ENCODE data around the gene AAK1. TPM values are rescaled to one million over a fixed set of nuclear protein-coding genes. Genes with fewer than 3 reads are reported as not detected.
A peak's percentile ranks its signal among the peaks of the same experiment; 100 is the strongest.

AAK1 gene
- polyA plus RNA-seq, 4 donors: 16.1 to 23.9 (median 19.0) TPM

- DNase-seq (ENCODE audit: low read depth in 4 of 4, low spot score in 3 of 4): no peak
Measured at GRCh38 chr2:69547984-69548715, 95.4 kb downstream of the AAK1 start.

DNA sequence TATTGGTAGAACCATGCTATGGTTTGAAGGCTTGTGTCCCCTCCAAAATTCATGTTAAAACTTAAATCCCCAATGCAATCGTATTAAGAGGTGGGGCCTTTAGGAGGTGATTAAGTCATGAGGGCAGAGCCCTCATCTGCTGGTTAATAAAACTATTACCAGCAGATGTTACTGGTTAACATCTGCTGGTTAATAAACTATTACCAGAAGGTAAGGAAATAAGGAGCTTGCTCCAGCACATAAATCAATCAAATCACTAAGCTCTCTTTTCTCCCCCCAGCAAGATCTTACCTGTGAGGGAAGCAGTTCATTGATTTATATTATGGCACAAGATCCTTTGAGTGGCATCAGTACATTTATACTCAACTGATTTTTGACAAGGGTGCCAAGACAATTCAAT lies 96.9 kb downstream of the AAK1 start:
- no peak for DNase-seq (ENCODE audit: low read depth in 4 of 4, low spot score in 3 of 4)

DNA sequence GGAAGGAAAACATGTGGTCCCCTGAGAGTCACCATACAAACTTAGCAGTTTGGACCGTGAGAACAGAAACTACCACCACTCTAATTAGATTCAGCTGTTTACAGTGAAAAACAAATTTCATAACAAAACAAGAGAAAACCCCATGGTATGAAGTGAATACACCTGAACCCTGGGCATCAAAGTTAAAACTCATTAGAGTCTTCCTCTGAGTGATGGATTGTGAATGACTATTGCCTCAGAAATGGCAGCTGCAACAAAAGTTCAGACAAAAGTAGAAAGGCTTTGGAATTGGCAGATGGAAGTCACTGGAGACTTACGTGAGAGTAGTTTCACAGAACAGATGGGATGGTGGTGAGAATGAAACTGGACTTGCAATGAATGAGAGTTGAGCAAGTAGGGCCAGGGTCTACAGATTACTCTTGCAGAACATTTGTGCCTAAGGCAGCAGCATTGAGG lies 98.0 kb downstream of the AAK1 start:
- DNase-seq (ENCODE audit: low read depth in 4 of 4, low spot score in 3 of 4): no peak

- no peak for DNase-seq (ENCODE audit: low read depth in 4 of 4, low spot score in 3 of 4)
Measured at GRCh38 chr2:69544951-69545350, 98.6 kb downstream of the AAK1 start.

DNA sequence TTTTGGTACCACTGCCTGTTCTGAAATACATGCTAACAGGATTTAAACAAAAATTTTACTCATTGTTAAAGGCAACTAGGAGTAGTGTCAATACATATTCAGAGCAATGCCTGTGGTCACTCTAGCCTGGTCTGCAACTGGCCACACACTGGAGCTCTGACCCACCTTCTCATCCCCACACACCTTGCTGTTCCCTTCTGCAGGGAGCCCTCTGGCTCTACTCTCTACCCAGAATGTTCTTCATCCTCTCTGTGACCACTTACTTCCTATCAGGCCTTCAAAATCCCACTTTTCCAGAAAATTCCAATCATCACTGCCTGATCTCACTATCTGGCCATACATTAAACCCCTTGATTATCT lies 104.0 kb downstream of the AAK1 start:
- DNase-seq (ENCODE audit: low read depth in 4 of 4, low spot score in 3 of 4): no peak

- no peak for DNase-seq (ENCODE audit: low read depth in 4 of 4, low spot score in 3 of 4)
Measured at GRCh38 chr2:69538872-69539548, 104.5 kb downstream of the AAK1 start.

DNA sequence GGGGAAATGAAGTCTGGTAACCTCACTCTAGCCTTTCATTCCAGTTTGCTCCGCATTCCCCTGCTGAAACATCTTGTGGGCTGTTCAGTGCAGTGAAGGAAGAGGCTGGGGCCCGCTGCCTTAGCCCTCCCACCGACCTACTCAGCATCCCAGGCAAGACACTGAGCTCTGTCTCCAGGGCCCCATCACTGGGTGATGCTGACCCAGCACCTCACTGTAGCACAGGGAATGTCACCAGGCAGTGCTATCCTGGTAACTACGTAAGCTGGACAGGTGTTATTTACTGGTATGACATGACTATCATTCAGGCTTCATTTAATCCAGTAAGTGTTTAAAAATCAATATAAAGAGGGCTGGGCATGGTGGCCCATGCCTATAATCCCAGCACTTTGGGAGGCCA lies 105.3 kb downstream of the AAK1 start:
- DNase-seq (ENCODE audit: low read depth in 4 of 4, low spot score in 3 of 4): no peak

- no peak for DNase-seq (ENCODE audit: low read depth in 4 of 4, low spot score in 3 of 4)
Measured at GRCh38 chr2:69535817-69536241, 107.7 kb downstream of the AAK1 start.

GRCh38 chr2:69531186-69531585 lies 112.4 kb downstream of the AAK1 start:
- no peak for DNase-seq (ENCODE audit: low read depth in 4 of 4, low spot score in 3 of 4)

DNA sequence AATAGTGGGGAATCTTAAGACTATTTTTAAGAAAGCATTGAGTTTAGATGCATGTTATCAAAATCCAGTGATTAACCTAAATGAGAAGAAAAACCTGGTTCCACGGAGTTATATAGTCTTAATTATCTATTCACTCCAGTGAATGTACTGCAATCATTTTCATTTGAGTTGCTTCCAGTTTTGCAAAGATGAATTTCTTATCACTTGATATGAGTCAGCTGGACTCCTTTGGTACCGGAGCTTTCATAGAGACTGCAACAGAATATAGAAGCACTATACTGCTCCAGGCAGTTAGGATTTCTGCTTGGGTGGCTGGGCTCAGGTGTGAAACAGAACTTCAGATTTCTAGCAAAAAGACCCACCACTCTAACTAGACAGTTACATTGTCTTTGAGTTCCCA lies 114.1 kb downstream of the AAK1 start:
- DNase-seq (ENCODE audit: low read depth in 4 of 4, low spot score in 3 of 4): no peak

DNA sequence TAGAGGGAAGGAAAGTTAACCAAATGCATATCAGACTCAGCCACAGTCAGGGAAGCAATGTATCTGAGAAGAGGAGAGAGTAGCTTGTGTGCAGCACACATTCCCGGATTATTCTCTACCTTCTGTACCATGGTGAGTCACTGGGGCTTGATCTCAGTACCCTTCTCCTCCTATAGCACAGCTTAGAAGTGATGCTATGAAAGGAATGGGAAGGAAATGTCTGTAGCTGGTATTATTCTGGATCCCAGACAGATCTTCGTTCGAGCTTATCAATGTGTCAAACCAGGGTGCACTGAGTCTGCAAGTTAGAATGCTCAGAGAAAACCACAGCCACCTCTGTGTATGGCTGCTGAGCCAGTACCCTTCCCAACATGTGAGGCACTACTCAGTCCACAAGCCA lies 118.3 kb downstream of the AAK1 start:
- no peak for DNase-seq (ENCODE audit: low read depth in 4 of 4, low spot score in 3 of 4)

- DNase-seq (ENCODE audit: low read depth in 4 of 4, low spot score in 3 of 4): no peak
Measured at GRCh38 chr2:69524799-69525198, 118.7 kb downstream of the AAK1 start.

DNA sequence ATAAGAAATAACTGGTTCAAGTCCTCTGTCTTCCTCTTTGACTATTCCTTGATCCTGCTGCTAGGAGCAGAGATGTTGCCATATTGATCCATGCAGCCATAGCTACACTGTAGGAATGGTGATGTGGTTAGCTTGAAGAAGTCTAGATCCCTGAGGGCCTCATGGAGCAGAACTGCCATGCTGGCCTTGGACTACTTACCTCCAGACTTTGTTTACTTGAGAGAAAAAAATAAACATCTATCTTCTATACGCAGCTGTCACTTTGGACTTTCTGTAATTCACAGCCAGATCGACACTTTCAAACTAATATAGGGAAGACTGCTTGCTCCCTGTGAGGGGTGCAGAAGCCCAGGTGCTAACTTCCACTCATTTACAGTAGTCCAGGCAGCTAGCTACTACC lies 121.8 kb downstream of the AAK1 start:
- no peak for DNase-seq (ENCODE audit: low read depth in 4 of 4, low spot score in 3 of 4)

DNA sequence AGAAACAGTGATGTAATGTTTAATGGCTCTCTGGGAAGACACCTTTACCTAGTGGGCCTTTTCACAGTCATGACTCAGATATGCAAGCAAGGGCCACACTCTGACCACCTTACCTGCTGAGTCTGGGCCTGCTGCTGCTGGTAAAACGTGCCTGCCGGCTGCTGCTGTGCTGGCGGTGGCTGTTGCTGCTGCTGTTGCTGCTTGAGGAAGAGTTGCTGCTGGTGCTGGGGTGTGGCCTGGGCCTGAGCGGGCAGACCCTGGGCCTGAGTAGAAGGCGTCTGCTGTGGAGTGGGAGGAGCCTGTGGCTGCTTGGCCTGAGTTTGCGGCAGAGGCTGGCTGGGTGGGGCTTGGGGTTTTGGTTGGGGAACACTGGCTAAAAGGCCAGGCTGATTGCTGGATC lies 124.7 kb downstream of the AAK1 start:
- DNase-seq (ENCODE audit: low read depth in 4 of 4, low spot score in 3 of 4): no peak

GRCh38 chr2:69517410-69517809 lies 126.1 kb downstream of the AAK1 start:
- no peak for DNase-seq (ENCODE audit: low read depth in 4 of 4, low spot score in 3 of 4)

GRCh38 chr2:69514819-69515218 lies 128.7 kb downstream of the AAK1 start:
- DNase-seq (ENCODE audit: low read depth in 4 of 4, low spot score in 3 of 4): no peak

DNA sequence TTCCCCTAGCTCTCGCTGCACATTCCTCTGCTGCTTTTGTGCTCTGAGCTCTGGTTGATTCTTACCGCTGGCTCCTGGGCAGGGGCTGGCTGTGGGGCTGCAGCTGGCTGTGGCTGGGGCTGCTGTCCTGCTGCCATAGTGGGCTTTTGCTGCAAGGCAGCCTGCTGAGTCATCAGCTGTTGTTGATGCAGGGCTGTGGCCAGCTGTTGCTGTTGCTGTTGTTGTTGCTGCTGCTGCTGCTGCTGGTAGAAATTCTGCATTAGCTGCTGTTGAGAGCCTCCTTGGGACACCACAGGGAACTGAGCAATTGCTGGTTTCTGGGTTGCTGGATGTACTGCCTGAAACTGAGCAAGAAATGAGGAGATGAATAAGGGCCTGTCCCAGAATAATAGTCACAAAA lies 129.1 kb downstream of the AAK1 start:
- peak; percentile 7 to 28 (median 17) for DNase-seq (ENCODE audit: low read depth in 4 of 4, low spot score in 3 of 4)

GRCh38 chr2:69512446-69512845 lies 131.1 kb downstream of the AAK1 start:
- DNase-seq (ENCODE audit: low read depth in 4 of 4, low spot score in 3 of 4): no peak

DNA sequence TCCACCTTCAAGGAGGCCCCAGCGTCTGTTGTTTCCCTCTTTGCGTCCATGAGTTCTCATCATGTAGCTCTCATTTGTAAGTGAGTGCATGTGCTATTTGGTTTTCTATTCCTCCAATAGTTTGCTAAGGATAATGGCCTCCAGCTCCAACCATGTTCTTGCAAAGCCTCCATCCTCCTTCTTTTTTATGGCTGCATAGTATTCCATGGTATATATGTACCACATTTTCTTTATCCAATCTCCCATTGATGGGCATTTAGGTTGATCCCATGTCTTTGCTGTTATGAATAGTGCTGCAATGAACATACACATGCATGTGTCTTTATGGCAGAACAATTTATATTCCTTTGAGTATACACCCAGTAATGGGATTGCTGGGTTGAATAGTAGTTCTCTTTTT lies 133.3 kb downstream of the AAK1 start:
- no peak for DNase-seq (ENCODE audit: low read depth in 4 of 4, low spot score in 3 of 4)

GRCh38 chr2:69509750-69510140 lies 133.8 kb downstream of the AAK1 start:
- DNase-seq (ENCODE audit: low read depth in 4 of 4, low spot score in 3 of 4): no peak

DNA sequence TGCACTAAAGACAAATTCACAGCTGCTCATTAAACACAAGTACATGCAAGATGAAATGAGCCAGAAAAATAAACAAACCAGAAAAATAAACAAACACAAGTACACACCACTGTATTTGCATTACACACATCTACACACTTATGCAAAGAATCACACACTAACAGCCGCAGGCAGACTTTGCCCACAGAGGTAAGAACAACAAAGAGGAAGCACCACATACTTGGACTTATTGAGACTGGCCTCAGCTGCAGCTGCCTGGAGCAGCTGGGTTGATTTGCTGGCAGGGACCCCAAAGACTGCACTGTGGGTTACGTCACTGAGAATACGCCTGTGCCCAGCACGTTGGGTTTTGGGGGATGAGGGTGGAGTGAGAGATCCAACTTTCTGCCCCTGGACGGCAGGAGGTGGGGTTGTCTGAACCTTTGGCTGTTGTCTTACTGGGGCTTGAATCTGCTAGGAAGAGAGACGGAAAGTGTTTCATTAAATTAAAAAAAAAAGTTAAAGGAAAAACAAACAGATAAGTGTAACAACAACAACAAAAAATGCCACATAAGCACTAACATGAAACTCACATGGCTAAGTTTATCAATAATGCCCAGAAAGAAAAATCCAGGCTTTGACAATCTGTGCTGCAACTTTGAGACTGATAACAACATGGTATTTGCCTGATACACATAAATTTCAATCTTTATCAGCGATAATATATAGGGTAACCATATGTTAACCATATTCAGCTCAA lies 134.4 kb downstream of the AAK1 start:
- no peak for DNase-seq (ENCODE audit: low read depth in 4 of 4, low spot score in 3 of 4)

- no peak for DNase-seq (ENCODE audit: low read depth in 4 of 4, low spot score in 3 of 4)
Measured at GRCh38 chr2:69505710-69506109, 137.8 kb downstream of the AAK1 start.

All from right renal pelvis (tissue), 4 donors.